GM12891 (cell line): ENCODE data around the gene HORMAD2.

Experiments
- POLR2A ChIP-seq: IDR thresholded peaks from 2 replicates; pipeline ENCODE4 v1.6.1; 2011; ENCODE audit warnings: low read depth, low read length, control low read depth
- POLR2AphosphoS5 ChIP-seq: IDR thresholded peaks from 2 replicates; pipeline ENCODE4 v1.6.1; 2011; ENCODE audit warnings: low read depth, low read length, control low read depth
- SPI1 ChIP-seq: IDR thresholded peaks from 2 replicates; pipeline ENCODE4 v1.6.1; 2011; ENCODE audit warnings: low read depth, low read length, control low read depth
- TAF1 ChIP-seq: IDR thresholded peaks from 2 replicates; pipeline ENCODE4 v1.6.1; 2011; ENCODE audit warnings: low read depth, low read length, control low read depth

DNA sequence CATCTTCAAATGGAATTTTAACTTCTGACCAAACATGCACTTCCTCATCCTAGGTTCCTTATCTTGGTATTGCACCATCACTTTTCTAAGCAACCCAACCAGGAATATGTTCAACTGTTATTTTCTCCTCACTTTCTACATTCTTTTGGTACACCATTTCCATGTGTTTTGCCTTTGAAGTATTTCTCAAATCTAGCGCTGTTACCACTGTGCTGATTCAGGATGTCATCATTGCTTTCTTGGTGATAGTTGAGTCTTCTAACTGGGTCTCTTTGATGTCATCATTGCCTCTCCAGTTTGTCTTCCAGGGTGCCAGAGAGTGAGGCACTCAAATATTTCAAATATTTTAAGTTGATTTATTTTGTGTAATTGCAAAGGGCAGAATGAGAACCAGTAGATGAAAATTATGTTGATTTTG, 47.5 kb downstream of the HORMAD2 start:
- TF ChIP-seq POLR2AphosphoS5 (no peak), POLR2A (no peak), SPI1 (no peak), TAF1 (no peak)
